Tibial nerve (tissue), 4 donors: ENCODE results near the gene FGD2. TPM values are rescaled to one million over a fixed set of nuclear protein-coding genes. Genes with fewer than 3 reads are reported as not detected.
"Not testable (repeated sequence)": the region's sequence is repeated elsewhere in the genome, so short reads cannot be mapped to it uniquely, and the experiment has no call there.

Experiments
- DNase-seq, 2 donors: peaks; one replicate each; pipeline ENCODE4 v3.0.0-alpha.2; 2019; ENCODE audit warnings: low spot score in 2 of 2
- H3K27ac ChIP-seq, 4 donors: fragments of 200-600 bp; sonication (generic) in 3 of 4; one replicate each; pipeline ENCODE4 v1.5.1; 2017 to 2019; ENCODE audit warnings: mild to moderate bottlenecking in 1 of 4
- H3K27me3 ChIP-seq, 2 donors: fragments of 200-600 bp; sonication (generic) in 1 of 2; one replicate each; pipeline versions ENCODE4 v1.5.1 to v1.6.0; 2017 to 2019
- H3K36me3 ChIP-seq, 3 donors: fragments of 200-600 bp; sonication (generic); one replicate each; pipeline ENCODE4 v1.5.1; 2018 to 2019
- H3K4me1 ChIP-seq, 4 donors: fragments of 200-600 bp; sonication (generic) in 3 of 4; one replicate each; pipeline ENCODE4 v1.5.1; 2017 to 2019
- H3K4me3 ChIP-seq, 4 donors: fragments of 200-600 bp; sonication (generic) in 3 of 4; one replicate each; pipeline ENCODE4 v1.5.1; 2017 to 2019; ENCODE audit warnings: mild to moderate bottlenecking in 1 of 4, moderate library complexity in 1 of 4
- H3K9me3 ChIP-seq, 4 donors: fragments of 200-600 bp; sonication (generic) in 3 of 4; one replicate each; pipeline ENCODE4 v1.5.1; 2017 to 2019
- CTCF ChIP-seq, 5 experiments: fragments of 200-600 bp in 3 of 5; fragments of 450-650 bp in 2 of 5; sonication (generic) in 3 of 5; IDR thresholded peaks; one replicate each; pipeline ENCODE4 v1.5.1; 2016 to 2019; ENCODE audit warnings: antibody characterized with exemption in 5 of 5, mild to moderate bottlenecking in 3 of 5, moderate library complexity in 2 of 5
- EP300 ChIP-seq, 2 donors: sonication (generic); formaldehyde crosslinking; IDR thresholded peaks; one replicate each; pipeline ENCODE4 v1.6.1; 2017; ENCODE audit warnings: antibody characterized with exemption in 2 of 2, mild to moderate bottlenecking in 1 of 2
- POLR2A ChIP-seq, 2 donors: fragments of 450-650 bp; IDR thresholded peaks; one replicate each; pipeline ENCODE4 v1.6.1; 2017; ENCODE audit warnings: antibody characterized with exemption in 2 of 2, mild to moderate bottlenecking in 2 of 2, moderate library complexity in 2 of 2
- WGBS, 2 donors: methylation state at CpG; one replicate each; pipeline ENCODE4 v1.1.5; 2018; 5-methylcytosine and 5-hydroxymethylcytosine counted together
- total RNA-seq, 4 donors: library from RNA; depleted of rRNA; stranded (reverse); fragments of >200 nt; gene quantifications; one replicate each; pipeline ENCODE4 v1.1.0, GENCODE V29; 2016

FGD2 gene
- total RNA-seq, 4 donors from 2014 or later = 40.9 to 182 (median 48.5) TPM

DNA sequence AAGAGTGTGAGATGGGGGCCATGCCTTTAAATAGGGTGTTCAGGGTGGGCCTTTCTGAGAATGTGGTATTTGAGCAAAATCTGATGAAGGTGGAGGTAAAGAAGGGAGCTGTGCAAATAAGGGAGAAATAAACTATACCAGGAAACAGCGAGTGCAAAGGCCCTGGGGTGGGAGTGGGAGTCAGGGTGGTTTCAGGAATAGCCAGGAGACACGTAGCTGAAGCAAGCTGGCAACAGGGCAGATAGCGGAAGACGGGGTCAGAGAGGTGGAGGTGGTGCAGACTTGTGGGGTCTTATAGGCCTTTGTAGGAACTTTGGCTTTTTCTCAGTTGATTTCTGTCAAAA lies 51.6 kb downstream of the FGD2 start:
- no peak overlapping the region for H3K4me3 ChIP-seq
- WGBS, 2 donors = 92 to 97% methylated on average over 4 of the region's 4 CpGs
- H3K4me1 ChIP-seq = peaks cover 0 to 14% (median 8%) of the 10 kb centered on the region in 4 donors
- no peaks in the 10 kb centered on the region for H3K27me3 ChIP-seq
- no peak for DNase-seq
- no peaks in the 10 kb centered on the region for H3K36me3 ChIP-seq
- H3K27ac ChIP-seq = no peak overlapping the region
- no peak for TF ChIP-seq POLR2A (IDR thresholded peaks at IDR 0.05)
- no peak for TF ChIP-seq EP300 (IDR thresholded peaks at IDR 0.05)
- no peak for TF ChIP-seq CTCF (IDR thresholded peaks at IDR 0.05)
- H3K9me3 ChIP-seq = no peaks in the 10 kb centered on the region

- H3K4me3 ChIP-seq = no peak overlapping the region
- H3K9me3 ChIP-seq = no peaks in the 10 kb centered on the region
- TF ChIP-seq CTCF (IDR thresholded peaks at IDR 0.05) (no peak), EP300 (IDR thresholded peaks at IDR 0.05) (no peak), POLR2A (IDR thresholded peaks at IDR 0.05) (no peak)
- DNase-seq = no peak
- no peak overlapping the region for H3K27ac ChIP-seq
- WGBS, 2 donors = 94 to 95% methylated on average over 7 of the region's 7 CpGs
- no peaks in the 10 kb centered on the region for H3K27me3 ChIP-seq
- H3K36me3 ChIP-seq = no peaks in the 10 kb centered on the region
- peaks cover 0 to 14% (median 8%) of the 10 kb centered on the region in 4 donors for H3K4me1 ChIP-seq
Measured at GRCh38 chr6:37057678-37058077, 52.2 kb downstream of the FGD2 start.

DNA sequence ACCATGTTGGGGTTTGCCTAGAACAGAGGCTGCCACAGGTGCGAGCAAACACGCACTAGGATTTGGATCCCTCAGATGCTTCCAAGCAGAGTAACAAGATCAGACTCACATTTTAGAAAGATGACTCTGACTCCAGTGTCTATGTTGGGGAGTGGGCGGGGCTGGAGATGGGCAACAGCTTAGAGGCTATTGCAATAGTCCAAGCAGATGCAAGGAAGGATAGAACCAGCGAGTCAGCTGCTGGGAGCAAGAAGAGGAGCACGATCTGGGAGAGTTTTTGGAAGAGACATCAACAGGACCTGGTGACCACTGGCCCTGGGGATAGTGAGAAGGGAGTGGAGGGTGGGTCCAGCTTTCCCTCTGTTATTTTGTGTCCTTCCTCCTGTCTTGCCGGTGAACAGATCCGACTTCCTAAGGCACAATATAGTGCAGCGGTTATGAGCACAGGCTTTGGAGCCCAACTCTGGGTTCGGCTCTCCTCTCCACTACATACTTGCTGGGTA lies 52.7 kb downstream of the FGD2 start:
- TF ChIP-seq EP300 (IDR thresholded peaks at IDR 0.05) (no peak), POLR2A (IDR thresholded peaks at IDR 0.05) (no peak), CTCF (IDR thresholded peaks at IDR 0.05) (no peak)
- 92 to 95% methylated on average over 9 of the region's 9 CpGs for WGBS, 2 donors
- H3K27ac ChIP-seq = no peak overlapping the region

GRCh38 chr6:37058984-37059343 lies 53.5 kb downstream of the FGD2 start:
- H3K4me1 ChIP-seq = peaks cover 0 to 14% (median 8%) of the 10 kb centered on the region in 4 donors
- H3K36me3 ChIP-seq, H3K9me3 ChIP-seq, H3K27me3 ChIP-seq, DNase-seq, H3K4me3 ChIP-seq: not testable (repeated sequence)
- WGBS, 2 donors = 84 to 86% methylated on average over 5 of the region's 5 CpGs
- peak overlapping the region in 1 of 4 donors; percentile 50 for H3K27ac ChIP-seq

More for the DNA sequence above, 52.7 kb downstream of the FGD2 start:
- Histone ChIP-seq H3K9me3 (no peaks in the 10 kb centered on the region), H3K27me3 (no peaks in the 10 kb centered on the region), H3K4me3 (no peak overlapping the region), H3K4me1 (peaks cover 0 to 14% (median 8%) of the 10 kb centered on the region in 4 donors), H3K36me3 (no peaks in the 10 kb centered on the region)
- no peak for DNase-seq

GRCh38 chr6:37059344-37060194 lies 54.1 kb downstream of the FGD2 start:
- peak in 1 of 2 donors; percentile 52 for DNase-seq
- Histone ChIP-seq H3K27ac (peak overlapping the region in 3 of 4 donors; percentile 34 to 58 (median 50)), H3K4me1 (peaks cover 0 to 14% (median 8%) of the 10 kb centered on the region in 4 donors), H3K27me3 (no peaks in the 10 kb centered on the region), H3K36me3 (no peaks in the 10 kb centered on the region), H3K4me3 (no peak overlapping the region), H3K9me3 (no peaks in the 10 kb centered on the region)
- TF ChIP-seq POLR2A (IDR thresholded peaks at IDR 0.05) (no peak), EP300 (IDR thresholded peaks at IDR 0.05) (peak in 1 of 2 donors; percentile 44), CTCF (IDR thresholded peaks at IDR 0.05) (peak; percentile 11 to 62 (median 42))
- WGBS, 2 donors = 31 to 43% methylated on average over 15 to 19 of the region's 19 CpGs
